Measurements from ENCODE around the gene FBLN7. TPM values are rescaled to one million over a fixed set of nuclear protein-coding genes. Genes with fewer than 3 reads are reported as not detected.
A peak's percentile ranks its signal among the peaks of the same experiment; 100 is the strongest.

FBLN7 gene
- total and polyA plus RNA-seq, 3 donors from 2014 or later = 0.79 to 3.3 (median 3.1) TPM

DNA sequence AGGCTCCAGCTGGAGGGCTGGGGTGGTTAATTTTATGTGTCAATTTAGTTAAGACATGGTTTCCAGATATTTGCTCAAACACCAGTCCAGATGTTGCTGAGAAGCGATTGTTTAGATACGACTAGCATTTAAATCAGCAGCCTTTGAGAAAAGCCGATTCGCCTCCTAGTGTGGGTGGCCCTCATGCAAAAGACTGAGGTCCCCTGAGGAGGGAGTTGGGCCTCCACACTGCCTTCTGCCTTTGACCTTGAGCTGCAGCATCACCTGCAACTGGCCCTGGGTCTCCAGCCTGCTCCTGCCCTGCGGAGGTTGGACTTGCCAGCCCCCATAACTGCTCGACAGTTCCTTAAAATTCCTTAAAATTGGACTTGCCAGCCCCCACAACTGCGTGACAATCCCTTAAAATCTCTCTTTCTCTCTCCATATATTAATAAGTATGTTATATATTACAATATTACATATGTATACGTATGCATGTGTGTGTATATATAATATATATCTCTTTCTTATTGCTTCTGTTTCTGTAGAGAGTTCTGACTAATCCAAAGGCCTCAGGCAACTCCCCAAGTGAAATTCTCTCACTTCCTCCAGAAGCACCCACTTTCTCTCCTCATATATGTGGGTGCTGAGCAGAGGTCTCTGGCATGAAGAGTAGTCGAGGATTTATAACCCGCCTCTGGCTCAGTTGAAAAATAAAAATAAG lies 14.4 kb downstream of the FBLN7 start:
- peak; percentile 4 for DNase-seq
- Histone ChIP-seq H3K4me1 (no peaks in the 10 kb centered on the region), H3K9me3 (no peaks in the 10 kb centered on the region), H3K27ac (no peak overlapping the region), H3K36me3 (ENCODE audit: low read depth, missing control alignments) (no peaks in the 10 kb centered on the region), H3K27me3 (no peaks in the 10 kb centered on the region), H3K4me3 (no peak overlapping the region)
- intact Hi-C loops (cut with DNase I; ENCODE audit: low total_unique reads) = no loop called here
- TF ChIP-seq POLR2A (IDR thresholded peaks at IDR 0.05) = no peak
- no peak for TF ChIP-seq CTCF (IDR thresholded peaks at IDR 0.05)
- WGBS, 2 donors = 96% methylated on average over 10 of the region's 10 CpGs

DNA sequence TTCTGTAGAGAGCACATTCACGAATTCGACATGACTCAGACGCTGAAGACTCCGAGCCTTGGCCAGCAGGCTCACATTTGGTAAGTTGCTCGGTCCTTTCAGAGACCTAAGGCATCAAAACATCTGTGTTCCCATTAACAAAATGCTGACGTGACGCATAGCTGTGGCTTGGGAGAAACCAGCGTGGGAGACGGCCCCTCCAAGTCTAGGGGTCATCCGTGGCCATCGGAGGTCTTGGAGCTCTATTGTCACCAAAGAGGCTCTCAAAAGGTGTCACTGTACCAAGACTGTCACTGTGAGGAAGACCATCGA lies 14.9 kb downstream of the FBLN7 start:
- Histone ChIP-seq H3K4me3 (no peak overlapping the region), H3K9me3 (no peaks in the 10 kb centered on the region), H3K27me3 (no peaks in the 10 kb centered on the region), H3K36me3 (ENCODE audit: low read depth, missing control alignments) (no peaks in the 10 kb centered on the region), H3K27ac (no peak overlapping the region), H3K4me1 (no peaks in the 10 kb centered on the region)
- peak; percentile 4 for DNase-seq
- 91 to 97% methylated on average over 12 of the region's 12 CpGs for WGBS, 2 donors
- intact Hi-C loops (cut with DNase I; ENCODE audit: low total_unique reads) = no loop called here
- no peak for TF ChIP-seq POLR2A (IDR thresholded peaks at IDR 0.05)
- no peak for TF ChIP-seq CTCF (IDR thresholded peaks at IDR 0.05)

DNA sequence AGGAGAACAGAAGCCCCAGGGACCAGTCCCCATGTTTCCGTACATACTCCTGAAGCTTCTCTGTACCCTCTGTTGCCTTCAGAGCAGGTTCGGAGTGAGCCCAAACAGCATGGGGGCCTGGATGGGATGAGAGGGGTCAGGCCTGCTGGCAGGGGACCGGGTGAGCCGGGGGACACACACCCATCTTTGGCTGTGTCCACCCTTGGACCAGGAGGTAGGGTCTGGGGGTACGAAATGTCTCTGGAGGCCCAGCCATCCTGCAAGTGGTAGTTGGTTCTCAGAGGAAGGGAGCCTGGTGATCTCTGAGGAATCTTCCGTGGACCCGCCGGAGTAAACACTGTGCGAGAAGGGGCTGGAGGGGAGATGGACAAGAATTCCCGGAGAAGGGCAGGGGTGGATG lies 15.3 kb downstream of the FBLN7 start:
- no peak for DNase-seq
- intact Hi-C loops (cut with DNase I; ENCODE audit: low total_unique reads) = no loop called here
- Histone ChIP-seq H3K27me3 (no peaks in the 10 kb centered on the region), H3K27ac (no peak overlapping the region), H3K4me1 (no peaks in the 10 kb centered on the region), H3K9me3 (no peaks in the 10 kb centered on the region), H3K36me3 (ENCODE audit: low read depth, missing control alignments) (no peaks in the 10 kb centered on the region), H3K4me3 (no peak overlapping the region)
- TF ChIP-seq CTCF (IDR thresholded peaks at IDR 0.05) (no peak), POLR2A (IDR thresholded peaks at IDR 0.05) (no peak)
- 97 to 100% methylated on average over 3 to 10 of the region's 10 CpGs for WGBS, 2 donors

- H3K36me3 ChIP-seq (ENCODE audit: low read depth, missing control alignments) = no peaks in the 10 kb centered on the region
- TF ChIP-seq CTCF (IDR thresholded peaks at IDR 0.05) = no peak
- no peaks in the 10 kb centered on the region for H3K27me3 ChIP-seq
- no peak overlapping the region for H3K27ac ChIP-seq
- no peak for DNase-seq
- H3K4me1 ChIP-seq = no peaks in the 10 kb centered on the region
- intact Hi-C loops (cut with DNase I; ENCODE audit: low total_unique reads) = no loop called here
- no peak overlapping the region for H3K4me3 ChIP-seq
- WGBS, 2 donors = 78 to 88% methylated on average over 10 to 14 of the region's 14 CpGs
- H3K9me3 ChIP-seq = no peaks in the 10 kb centered on the region
Observed at GRCh38 chr2:112154246-112155117, 16.3 kb downstream of the FBLN7 start.

Data from testis (tissue), 3 donors.